Natural killer cell treated with Interleukin-12 subunit alpha and Interleukin-12 subunit beta and Interleukin-15 and Interleukin-18, amount 100 ng/mL, for 72 hours (primary cell): ENCODE measurements around the gene CIDEB. TPM values are rescaled to one million over a fixed set of nuclear protein-coding genes. Genes with fewer than 3 reads are reported as not detected.
A peak's percentile ranks its signal among the peaks of the same experiment; 100 is the strongest.
"Not testable (repeated sequence)": the region's sequence is repeated elsewhere in the genome, so short reads cannot be mapped to it uniquely, and the experiment has no call there.

Experiments
- ATAC-seq, 2 donors: fragments of 150-1000 bp; cut with Tn5 transposase in 1 of 2; sonication (Bioruptor Pico), chemical (Tn5 transposase) in 1 of 2; 2 replicates each; pipeline ENCODE4 v1.10.0; 2021
- DNase-seq: peaks from one replicate; pipeline ENCODE4 v3.0.0; 2022; ENCODE audit warnings: low spot score
- H3K27ac Mint-ChIP-seq, 2 donors: 1 replicate in 1 of 2; 2 replicates in 1 of 2; pipeline ENCODE4 v1.8.0; 2022; ENCODE audit warnings: mixed read lengths in 2 of 2, mild to moderate bottlenecking in 1 of 2, moderate library complexity in 1 of 2
- H3K27me3 Mint-ChIP-seq, 2 donors: 1 replicate in 1 of 2; 2 replicates in 1 of 2; pipeline ENCODE4 v1.8.0; 2022; ENCODE audit warnings: mixed read lengths in 2 of 2
- H3K36me3 Mint-ChIP-seq: one replicate; pipeline ENCODE4 v1.8.0; 2022; ENCODE audit warnings: mixed read lengths
- H3K4me1 Mint-ChIP-seq, 2 donors: 1 replicate in 1 of 2; 2 replicates in 1 of 2; pipeline ENCODE4 v1.8.0; 2022; ENCODE audit warnings: low read depth in 2 of 2, mixed read lengths in 2 of 2, mild to moderate bottlenecking in 1 of 2
- H3K4me3 Mint-ChIP-seq: one replicate; pipeline ENCODE4 v1.8.0; 2022; ENCODE audit warnings: mixed read lengths
- H3K9me3 Mint-ChIP-seq: 2 replicates; pipeline ENCODE4 v1.8.0; 2022; ENCODE audit warnings: mixed read lengths
- total RNA-seq, 2 donors: library from RNA; stranded (reverse); gene quantifications; one replicate each; pipeline ENCODE4 v1.2.3, GENCODE V29; 2022

CIDEB gene, protein sequence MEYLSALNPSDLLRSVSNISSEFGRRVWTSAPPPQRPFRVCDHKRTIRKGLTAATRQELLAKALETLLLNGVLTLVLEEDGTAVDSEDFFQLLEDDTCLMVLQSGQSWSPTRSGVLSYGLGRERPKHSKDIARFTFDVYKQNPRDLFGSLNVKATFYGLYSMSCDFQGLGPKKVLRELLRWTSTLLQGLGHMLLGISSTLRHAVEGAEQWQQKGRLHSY
- total RNA-seq, result 10 to 100 TPM in 1 of 2 donors, 1 to 10 TPM in 1; 6.8 to 20.2 TPM

DNA sequence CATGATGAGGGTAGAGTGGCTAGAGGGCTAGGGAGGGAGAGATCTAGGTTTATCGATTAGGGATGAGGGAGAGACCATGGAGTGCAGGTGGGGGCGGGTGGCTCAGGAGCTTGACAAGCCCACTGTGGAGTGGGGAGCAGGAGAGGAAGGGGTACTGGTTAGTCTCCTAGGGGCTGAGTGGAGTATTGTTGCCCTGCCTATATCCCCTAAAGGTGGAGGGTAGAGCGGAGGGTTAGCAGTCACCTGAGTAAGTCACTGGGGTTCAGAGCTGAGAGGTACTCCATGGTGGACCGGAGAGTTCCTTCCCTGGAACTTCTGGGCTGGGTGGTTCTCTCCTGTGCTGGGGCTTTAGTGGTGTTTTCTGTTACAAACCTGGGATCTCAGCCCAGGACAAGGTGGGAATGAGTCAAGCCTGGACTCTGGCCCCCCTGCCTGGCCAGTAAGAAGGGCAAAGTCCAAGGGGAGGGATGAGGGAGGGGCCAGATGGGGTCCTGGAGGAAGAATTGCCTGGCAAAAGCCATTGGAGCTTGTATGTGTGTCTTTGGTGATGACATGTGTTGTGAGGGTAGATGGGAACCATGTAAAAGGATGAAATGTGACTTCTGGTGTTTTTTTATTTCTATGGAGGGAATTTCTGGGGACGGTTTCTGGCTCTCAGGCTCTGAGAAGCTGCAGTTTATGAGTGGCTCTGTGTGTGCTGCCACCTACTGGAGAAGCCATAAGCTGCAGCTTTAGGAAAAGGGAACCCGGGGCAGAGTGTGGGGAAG, at the start of gene CIDEB:
Gene CIDEB, minus strand, starts transcription at position 403 of the 767 bp plus-strand sequence. Its CDS starts 119 bp downstream, at position 284.
- Mint-ChIP-seq H3K4me1 (peaks cover 44 to 46% of the 10 kb centered on the region in 2 donors), H3K9me3 (no peaks in the 10 kb centered on the region), H3K36me3 (peaks cover 23% of the 10 kb centered on the region), H3K27me3 (no peaks in the 10 kb centered on the region), H3K27ac (peak within 1 kb of the TSS; percentile 9 to 15), H3K4me3 (peak within 1 kb of the TSS; percentile 2)
- no peak for ATAC-seq
- DNase-seq, result no peak

DNA sequence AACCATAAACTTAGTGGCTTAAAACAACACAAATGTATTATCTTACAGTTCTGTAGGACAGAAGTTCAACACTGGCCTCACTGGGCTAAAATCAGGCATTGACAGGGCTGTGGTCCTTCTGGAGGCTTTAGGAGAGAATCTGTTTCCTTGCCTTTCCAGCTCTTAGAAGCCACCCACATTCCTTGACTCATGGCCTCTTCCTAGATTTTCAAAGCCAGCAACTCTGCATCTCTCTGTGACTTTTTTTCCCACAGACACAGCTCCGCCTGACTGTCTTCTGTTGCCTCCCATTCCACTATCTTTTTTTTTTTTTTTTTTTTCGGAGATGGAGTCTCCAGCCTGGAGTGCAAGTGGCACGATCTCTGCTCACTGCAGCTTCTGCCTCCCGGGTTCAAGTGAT, 48.4 kb upstream of the CIDEB start:
- peaks cover 17 to 36% of the 10 kb centered on the region in 2 donors for H3K27me3 Mint-ChIP-seq
- no peaks in the 10 kb centered on the region for H3K36me3 Mint-ChIP-seq
- H3K4me1 Mint-ChIP-seq, result peaks cover 0 to 3% of the 10 kb centered on the region in 2 donors
- ATAC-seq (no peak), DNase-seq (no peak)
- H3K9me3 Mint-ChIP-seq, result no peaks in the 10 kb centered on the region
- no peak overlapping the region for H3K27ac Mint-ChIP-seq
- H3K4me3 Mint-ChIP-seq, result no peak overlapping the region

DNA sequence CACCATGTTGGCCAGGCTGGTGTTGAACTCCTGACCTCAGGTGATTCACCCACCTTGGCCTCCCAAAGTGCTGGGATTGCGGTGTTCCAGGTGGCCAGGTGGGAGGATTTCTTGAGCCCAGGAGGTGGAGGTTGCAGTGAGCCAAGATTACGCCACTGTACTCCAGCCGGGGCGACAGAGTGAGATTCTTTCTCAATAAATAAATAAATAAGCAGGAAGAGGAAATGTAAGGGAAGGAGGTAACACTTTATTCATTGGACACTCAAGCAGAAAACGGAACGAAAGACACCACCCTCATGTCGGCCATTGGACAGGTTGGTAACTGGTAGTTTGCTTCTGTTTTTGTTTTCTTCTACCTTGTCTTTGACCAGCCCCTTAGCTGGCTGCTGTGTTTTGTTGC, 47.2 kb upstream of the CIDEB start:
- H3K9me3 Mint-ChIP-seq, result no peaks in the 10 kb centered on the region
- H3K36me3 Mint-ChIP-seq, result no peaks in the 10 kb centered on the region
- peaks cover 0 to 3% of the 10 kb centered on the region in 2 donors for H3K4me1 Mint-ChIP-seq
- no peak for ATAC-seq
- peaks cover 20 to 35% of the 10 kb centered on the region in 2 donors for H3K27me3 Mint-ChIP-seq
- no peak for DNase-seq
- no peak overlapping the region for H3K4me3 Mint-ChIP-seq
- no peak overlapping the region for H3K27ac Mint-ChIP-seq

DNA sequence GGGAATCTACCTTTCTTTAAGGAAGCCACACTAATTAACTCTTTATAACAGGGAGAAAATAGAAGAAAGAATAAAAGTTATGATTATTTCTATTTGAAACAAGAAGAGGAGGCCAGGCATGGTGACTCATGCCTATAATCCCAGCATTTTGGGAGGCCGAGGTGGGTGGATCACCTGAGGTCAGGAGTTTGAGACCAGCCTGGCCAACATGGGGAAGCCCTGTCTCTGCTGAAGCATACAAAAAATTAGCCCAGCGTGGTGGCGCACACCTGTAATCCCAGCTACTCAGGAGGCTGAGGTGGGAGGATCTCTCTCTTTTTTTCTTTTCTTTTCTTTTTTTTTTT, 46.7 kb upstream of the CIDEB start:
- H3K4me1 Mint-ChIP-seq, H3K4me3 Mint-ChIP-seq, H3K9me3 Mint-ChIP-seq, ATAC-seq, DNase-seq, H3K36me3 Mint-ChIP-seq, H3K27ac Mint-ChIP-seq: not testable (repeated sequence)
- H3K27me3 Mint-ChIP-seq, result peaks cover 26 to 40% of the 10 kb centered on the region in 2 donors

DNA sequence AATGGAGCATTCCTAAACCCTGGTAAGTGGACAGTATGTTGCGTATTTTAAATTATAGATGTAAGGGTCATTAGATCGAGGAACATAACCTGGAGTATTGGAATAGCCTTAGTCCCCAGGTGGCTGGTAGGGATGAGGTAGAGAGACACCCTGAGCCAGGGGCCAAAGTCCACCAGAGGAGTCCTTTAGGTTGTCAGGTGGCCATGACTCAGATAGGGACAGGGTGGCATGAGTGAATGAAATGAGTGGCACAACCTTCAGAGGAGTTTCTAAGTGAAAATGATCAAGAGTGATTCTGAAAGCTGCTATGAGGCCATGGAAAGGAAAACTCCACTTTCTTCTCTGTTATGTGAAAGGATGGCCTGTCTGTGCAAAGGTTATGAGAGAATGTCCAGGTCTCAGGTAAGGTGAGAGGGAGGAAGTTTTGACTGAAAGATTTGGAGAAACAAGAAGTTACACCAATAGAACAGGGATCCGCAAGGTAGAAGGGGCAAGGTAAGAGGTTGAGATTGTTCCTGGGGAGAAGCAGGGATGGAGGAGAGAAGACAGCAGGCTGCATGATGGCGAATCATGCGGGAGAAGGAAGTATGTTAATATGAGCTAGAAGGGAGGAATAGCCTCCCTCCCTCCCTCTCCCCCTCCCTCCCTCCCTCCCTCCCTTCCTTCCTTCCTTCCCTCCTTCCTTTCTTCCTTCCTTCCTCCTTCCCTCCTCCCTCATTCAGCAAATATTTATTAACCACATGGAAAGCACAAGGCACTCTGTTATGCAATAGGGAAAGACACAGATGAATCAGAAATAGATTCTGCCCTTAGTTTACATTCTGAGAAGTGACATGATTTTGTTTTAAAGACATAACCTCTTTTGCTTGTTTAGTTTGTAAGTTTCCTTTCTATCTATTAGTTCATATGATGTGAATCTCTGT, 46.0 kb upstream of the CIDEB start:
- DNase-seq, result no peak

DNA sequence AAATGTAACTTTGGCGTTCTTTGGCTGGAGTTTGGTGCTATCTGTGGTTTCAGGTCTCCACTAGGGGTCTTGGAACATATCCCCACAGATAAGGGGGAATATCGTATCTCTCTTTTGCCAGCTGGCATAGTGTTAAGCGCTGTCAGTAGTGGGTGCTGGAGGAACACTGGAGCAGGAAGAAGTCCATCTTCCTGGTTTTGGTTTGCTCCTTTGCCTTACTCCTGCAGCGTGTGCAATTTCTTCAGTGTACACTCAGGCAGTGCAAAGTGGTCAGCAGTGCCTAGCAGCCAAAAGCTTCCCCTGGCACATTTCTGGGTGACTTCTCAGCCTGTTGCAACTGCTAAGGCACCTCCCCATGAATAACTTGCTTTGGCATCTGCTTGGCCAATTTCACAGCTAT, 43.7 kb upstream of the CIDEB start:
- no peaks in the 10 kb centered on the region for H3K36me3 Mint-ChIP-seq
- ATAC-seq (no peak), DNase-seq (no peak)
- H3K27ac Mint-ChIP-seq, result no peak overlapping the region
- no peak overlapping the region for H3K4me3 Mint-ChIP-seq
- peaks cover 0 to 3% of the 10 kb centered on the region in 2 donors for H3K4me1 Mint-ChIP-seq
- H3K9me3 Mint-ChIP-seq, result no peaks in the 10 kb centered on the region
- H3K27me3 Mint-ChIP-seq, result peaks cover 25 to 53% of the 10 kb centered on the region in 2 donors

More for the DNA sequence above, 46.0 kb upstream of the CIDEB start:
- Mint-ChIP-seq H3K4me3 (no peak overlapping the region), H3K36me3 (no peaks in the 10 kb centered on the region), H3K27me3 (peaks cover 28 to 46% of the 10 kb centered on the region in 2 donors), H3K9me3 (no peaks in the 10 kb centered on the region), H3K4me1 (peaks cover 0 to 3% of the 10 kb centered on the region in 2 donors), H3K27ac (no peak overlapping the region)
- ATAC-seq, result no peak

DNA sequence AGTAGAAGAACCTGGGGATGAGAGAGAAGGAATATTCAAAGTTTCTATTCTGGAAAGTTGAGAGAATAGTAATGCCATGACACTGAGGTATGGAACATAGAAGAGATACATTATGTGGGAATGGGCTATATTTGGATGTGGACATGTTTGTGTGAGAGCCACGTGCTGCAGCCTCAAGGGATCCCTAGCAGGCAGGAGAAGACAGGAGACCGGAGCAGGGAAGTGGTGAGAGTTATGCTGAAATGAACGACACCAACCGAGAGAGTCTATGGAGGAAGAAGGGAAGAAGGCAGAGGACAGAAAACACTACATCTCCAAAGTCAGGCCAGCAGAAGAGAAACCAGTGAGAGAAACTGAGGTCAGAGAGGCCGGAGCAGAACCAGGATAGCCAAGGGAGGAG, 42.0 kb upstream of the CIDEB start:
- ATAC-seq (no peak), DNase-seq (no peak)
- peaks cover 30 to 53% of the 10 kb centered on the region in 2 donors for H3K27me3 Mint-ChIP-seq
- no peak overlapping the region for H3K27ac Mint-ChIP-seq
- H3K4me3 Mint-ChIP-seq, result no peak overlapping the region
- H3K36me3 Mint-ChIP-seq, result no peaks in the 10 kb centered on the region
- peaks cover 0 to 3% of the 10 kb centered on the region in 2 donors for H3K4me1 Mint-ChIP-seq
- H3K9me3 Mint-ChIP-seq, result no peaks in the 10 kb centered on the region

DNA sequence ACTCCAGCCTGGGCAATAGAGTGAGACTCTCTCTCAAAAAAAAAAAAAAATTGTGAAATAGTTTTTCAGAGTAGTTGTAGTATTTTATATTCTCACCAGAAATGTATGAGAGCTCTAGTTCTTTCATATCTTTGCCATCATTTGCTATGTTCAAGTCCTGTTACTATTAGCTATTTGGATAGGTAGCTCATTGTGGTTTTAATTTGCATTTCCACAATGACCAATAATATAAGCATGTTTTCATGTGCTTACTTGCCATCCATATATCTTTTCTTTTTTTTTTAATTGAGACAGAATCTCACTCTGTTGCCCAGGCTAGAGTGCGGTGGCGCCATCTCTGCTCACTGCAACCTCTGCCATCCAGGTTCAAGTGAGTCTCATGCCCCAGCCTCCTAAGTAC, 40.4 kb upstream of the CIDEB start:
- H3K4me1 Mint-ChIP-seq, result no peaks in the 10 kb centered on the region
- H3K4me3 Mint-ChIP-seq, result no peak overlapping the region
- no peak overlapping the region for H3K27ac Mint-ChIP-seq
- DNase-seq (no peak), ATAC-seq (no peak)
- H3K36me3 Mint-ChIP-seq, result no peaks in the 10 kb centered on the region
- no peaks in the 10 kb centered on the region for H3K9me3 Mint-ChIP-seq
- peaks cover 25 to 51% of the 10 kb centered on the region in 2 donors for H3K27me3 Mint-ChIP-seq

DNA sequence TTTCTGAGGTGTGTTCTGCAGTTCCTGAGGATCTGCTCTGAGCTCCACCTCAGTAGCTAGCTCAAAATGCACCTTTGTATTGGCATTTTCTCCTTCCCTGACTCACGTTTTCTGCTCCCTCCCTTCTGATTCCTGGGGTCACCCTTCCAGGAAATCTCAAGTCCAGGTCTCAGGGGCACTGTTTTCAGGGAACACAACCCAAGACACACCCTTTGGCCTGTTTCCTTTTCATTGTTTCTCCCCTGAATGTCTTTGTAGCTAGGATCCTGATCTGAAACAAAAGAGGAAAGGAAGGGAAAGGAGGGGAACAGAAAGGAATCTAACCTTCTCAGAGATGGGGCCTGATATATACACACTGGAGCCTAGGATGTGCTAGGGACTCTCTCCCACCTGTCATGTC, 39.4 kb upstream of the CIDEB start:
- DNase-seq (no peak), ATAC-seq (no peak)
- Mint-ChIP-seq H3K36me3 (no peaks in the 10 kb centered on the region), H3K4me3 (no peak overlapping the region), H3K27ac (no peak overlapping the region), H3K4me1 (no peaks in the 10 kb centered on the region), H3K9me3 (no peaks in the 10 kb centered on the region), H3K27me3 (peaks cover 23 to 48% of the 10 kb centered on the region in 2 donors)

DNA sequence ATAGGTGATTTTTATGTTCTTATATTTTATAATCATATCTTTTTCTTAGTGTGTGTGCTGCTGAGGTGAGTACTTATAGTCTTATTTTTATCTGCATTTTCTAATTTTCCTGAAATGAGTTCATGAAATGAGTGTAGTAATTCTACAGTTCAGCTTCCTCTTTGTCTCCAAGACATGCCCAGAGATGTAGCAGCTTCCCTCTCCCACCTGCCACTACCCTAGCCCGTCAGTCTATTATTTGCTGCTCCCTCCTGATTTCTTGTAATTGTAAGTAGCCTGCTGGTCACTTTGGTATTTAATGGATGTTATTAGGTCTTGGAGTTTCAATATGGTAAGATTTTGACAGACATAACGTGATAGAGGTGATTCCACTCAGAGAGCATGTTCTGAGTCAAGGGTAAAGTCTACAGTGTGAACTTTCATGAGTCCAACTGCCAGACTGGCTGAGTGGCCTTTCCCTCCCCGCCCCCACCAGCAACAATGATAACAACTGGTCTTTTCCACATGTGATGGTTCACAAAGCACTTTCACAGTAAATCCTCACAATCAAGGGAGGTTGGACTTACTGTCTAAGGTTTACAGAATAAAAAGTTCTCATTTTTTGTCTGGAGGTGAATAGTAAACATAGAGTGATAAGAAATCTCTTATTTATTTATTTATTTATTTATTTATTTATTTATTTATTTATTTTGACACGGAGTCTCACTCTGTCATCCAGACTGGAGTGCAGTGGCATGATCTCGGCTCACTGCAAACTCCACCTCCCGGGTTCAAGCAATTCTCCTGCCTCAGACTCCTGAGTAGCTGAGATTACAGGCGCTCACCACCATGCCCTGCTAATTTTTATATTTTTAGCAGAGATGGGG, 36.3 kb upstream of the CIDEB start:
- Mint-ChIP-seq H3K27ac (no peak overlapping the region), H3K27me3 (peaks cover 12 to 27% of the 10 kb centered on the region in 2 donors), H3K9me3 (no peaks in the 10 kb centered on the region), H3K36me3 (no peaks in the 10 kb centered on the region), H3K4me3 (no peak overlapping the region), H3K4me1 (peaks cover 10 to 13% of the 10 kb centered on the region in 2 donors)
- no peak for ATAC-seq
- no peak for DNase-seq

DNA sequence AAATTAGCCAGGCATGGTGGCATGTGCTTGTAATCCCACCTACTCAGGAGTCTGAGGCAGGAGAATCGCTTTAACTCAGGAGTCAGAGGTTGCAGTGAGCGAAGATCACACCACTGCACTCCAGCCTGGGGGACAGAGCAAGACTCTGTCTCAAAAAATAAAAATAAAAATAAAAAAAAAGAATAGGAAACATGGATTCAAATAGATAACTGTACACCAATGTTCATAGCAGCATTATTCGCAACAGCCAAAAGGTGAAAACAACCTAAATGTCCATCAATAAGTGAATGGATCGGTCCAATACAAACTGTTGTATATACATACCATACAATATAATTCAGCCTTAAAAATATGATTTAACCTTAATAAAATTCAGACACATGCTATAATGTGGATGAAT, 35.1 kb upstream of the CIDEB start:
- Mint-ChIP-seq H3K27ac (no peak overlapping the region), H3K4me1 (peaks cover 18 to 22% of the 10 kb centered on the region in 2 donors), H3K36me3 (no peaks in the 10 kb centered on the region), H3K27me3 (peaks cover 12 to 19% of the 10 kb centered on the region in 2 donors), H3K9me3 (no peaks in the 10 kb centered on the region), H3K4me3 (no peak overlapping the region)
- ATAC-seq, result no peak
- no peak for DNase-seq

DNA sequence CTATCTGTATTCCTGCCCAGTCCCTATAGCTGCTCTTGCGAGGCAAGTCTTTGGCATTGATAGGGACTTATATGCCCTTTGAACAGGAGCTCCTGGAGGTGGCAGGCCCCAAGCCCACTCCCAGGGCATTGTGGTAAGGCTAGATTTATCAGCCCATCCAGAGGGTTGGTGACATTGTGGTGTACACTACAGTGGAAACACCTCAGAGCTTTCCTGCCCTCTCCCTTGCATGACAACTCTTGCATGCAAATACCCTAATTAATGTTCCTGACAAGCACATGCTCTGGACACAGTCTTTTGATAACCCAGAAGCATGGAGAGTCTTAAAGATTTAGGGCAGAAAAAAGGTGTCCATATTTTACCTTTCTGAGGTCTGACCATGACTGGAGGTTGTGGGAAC, 32.8 kb upstream of the CIDEB start:
- Mint-ChIP-seq H3K4me1 (peaks cover 20 to 24% of the 10 kb centered on the region in 2 donors), H3K9me3 (no peaks in the 10 kb centered on the region), H3K36me3 (peaks cover 6% of the 10 kb centered on the region), H3K27me3 (peaks cover 12 to 19% of the 10 kb centered on the region in 2 donors), H3K4me3 (no peak overlapping the region), H3K27ac (no peak overlapping the region)
- ATAC-seq (no peak), DNase-seq (no peak)
